CD14-positive monocyte (primary cell): ENCODE data around the gene UVSSA. TPM values are rescaled to one million over a fixed set of nuclear protein-coding genes. Genes with fewer than 3 reads are reported as not detected.
A peak's percentile ranks its signal among the peaks of the same experiment; 100 is the strongest.

Experiments used
- DNase-seq, 3 donors: peaks; one replicate each; pipeline ENCODE4 v3.0.0-alpha.2; 2011 to 2022
- H2AFZ ChIP-seq: 2 replicates; pipeline ENCODE4 v1.6.0; 2012; ENCODE audit warnings: mild to moderate bottlenecking, low read depth, low read length, inconsistent platforms; ENCODE audit not compliant: insufficient read depth, poor library complexity, severe bottlenecking
- H3K27ac ChIP-seq, 2 donors: 1 replicate in 1 of 2; 2 replicates in 1 of 2; pipeline ENCODE4 v1.5.1; 2012 to 2013; ENCODE audit warnings: low read length in 2 of 2, control low read depth in 1 of 2, inconsistent platforms in 1 of 2, low read depth in 1 of 2, mild to moderate bottlenecking in 1 of 2
- H3K27me3 ChIP-seq, 2 donors: one replicate each; pipeline versions ENCODE4 v1.6.0 to v1.6.1; 2011 to 2013; ENCODE audit warnings: low read length in 2 of 2; ENCODE audit not compliant: control insufficient read depth in 2 of 2, insufficient read depth in 2 of 2
- H3K36me3 ChIP-seq, 2 donors: replicated peaks in 1 of 2; 1 replicate in 1 of 2; 2 replicates in 1 of 2; pipeline versions ENCODE4 v1.5.1 to v1.6.1; 2012 to 2013; ENCODE audit warnings: low read length in 2 of 2, control low read depth in 1 of 2, inconsistent platforms in 1 of 2, mild to moderate bottlenecking in 1 of 2; ENCODE audit not compliant: insufficient read depth in 2 of 2, control insufficient read depth in 1 of 2
- H3K4me1 ChIP-seq, 2 donors: 1 replicate in 1 of 2; 2 replicates in 1 of 2; pipeline versions ENCODE4 v1.5.1 to v1.6.1; 2012 to 2013; ENCODE audit warnings: low read length in 2 of 2, control low read depth in 1 of 2, inconsistent platforms in 1 of 2, mild to moderate bottlenecking in 1 of 2, moderate library complexity in 1 of 2; ENCODE audit not compliant: insufficient read depth in 2 of 2, control insufficient read depth in 1 of 2
- H3K4me2 ChIP-seq: replicated peaks from 2 replicates; pipeline ENCODE3; 2012; ENCODE audit warnings: low read length, moderate library complexity, mild to moderate bottlenecking; ENCODE audit not compliant: poor library complexity, severe bottlenecking; ENCODE audit errors: extremely low read depth
- H3K4me3 ChIP-seq, 3 experiments: fragments of 200-600 bp in 1 of 3; sonication (generic) in 1 of 3; replicated peaks in 1 of 3; 1 replicate in 2 of 3; 2 replicates in 1 of 3; pipeline ENCODE4 v1.5.1; 2011 to 2013; ENCODE audit warnings: low read length in 3 of 3, mild to moderate bottlenecking in 3 of 3, control low read depth in 2 of 3, low read depth in 2 of 3, inconsistent platforms in 1 of 3, moderate library complexity in 1 of 3
- H3K79me2 ChIP-seq: 2 replicates; pipeline ENCODE4 v1.6.0; 2012; ENCODE audit warnings: mild to moderate bottlenecking, control low read depth, inconsistent platforms, low read length, moderate library complexity; ENCODE audit not compliant: insufficient read depth
- H3K9ac ChIP-seq: 2 replicates; pipeline ENCODE4 v1.6.0; 2017; ENCODE audit warnings: low read length, mild to moderate bottlenecking; ENCODE audit not compliant: insufficient read depth, poor library complexity, severe bottlenecking
- H3K9me3 ChIP-seq, 2 donors: replicated peaks in 1 of 2; 1 replicate in 1 of 2; 2 replicates in 1 of 2; pipeline versions ENCODE4 v1.5.1 to v1.6.1; 2012 to 2013; ENCODE audit warnings: low read length in 2 of 2, control low read depth in 1 of 2; ENCODE audit not compliant: control insufficient read depth in 1 of 2, insufficient read depth in 1 of 2
- H4K20me1 ChIP-seq: 2 replicates; pipeline ENCODE4 v1.6.0; 2012; ENCODE audit warnings: mild to moderate bottlenecking, low read length, control low read depth, moderate library complexity; ENCODE audit not compliant: insufficient read depth
- H3K27ac Mint-ChIP-seq, 7 donors: one replicate each; pipeline ENCODE4 v1.8.0; 2020; ENCODE audit warnings: mild to moderate bottlenecking in 7 of 7, mixed read lengths in 7 of 7, moderate library complexity in 6 of 7, inconsistent platforms in 2 of 7
- H3K27me3 Mint-ChIP-seq, 3 donors: one replicate each; pipeline ENCODE4 v1.8.0; 2021 to 2022; ENCODE audit warnings: low read depth in 3 of 3, mild to moderate bottlenecking in 3 of 3, mixed read lengths in 3 of 3, moderate library complexity in 3 of 3, inconsistent platforms in 1 of 3
- H3K36me3 Mint-ChIP-seq, 2 donors: one replicate each; pipeline ENCODE4 v1.8.0; 2020; ENCODE audit warnings: mixed read lengths in 2 of 2, inconsistent platforms in 1 of 2, mild to moderate bottlenecking in 1 of 2
- H3K4me1 Mint-ChIP-seq: one replicate; pipeline ENCODE4 v1.8.0; 2020; ENCODE audit warnings: mild to moderate bottlenecking, mixed read lengths
- H3K4me3 Mint-ChIP-seq, 2 donors: one replicate each; pipeline ENCODE4 v1.8.0; 2020; ENCODE audit warnings: mild to moderate bottlenecking in 2 of 2, mixed read lengths in 2 of 2, moderate library complexity in 1 of 2
- H3K9me3 Mint-ChIP-seq, 7 donors: one replicate each; pipeline ENCODE4 v1.8.0; 2020 to 2022; ENCODE audit warnings: mixed read lengths in 7 of 7, mild to moderate bottlenecking in 6 of 7, moderate library complexity in 6 of 7, inconsistent platforms in 2 of 7
- WGBS: methylation state at CpG from one replicate; pipeline ENCODE4 v1.1.5; 2013; ENCODE audit warnings: missing lambda C conversion rate; ENCODE audit not compliant: insufficient coverage; 5-methylcytosine and 5-hydroxymethylcytosine counted together
- intact Hi-C, 2 donors: fragments of 100-400 bp; cut with micrococcal nuclease; formaldehyde crosslinking; loops; one replicate each; pipeline versions ENCODE4 v1.15.0 to v1.15.1; 2023
- polyA plus RNA-seq, 3 donors: library from polyadenylated mRNA; depleted of rRNA in 1 of 3; unstranded in 2 of 3; stranded (reverse) in 1 of 3; fragments of 300-500 nt in 2 of 3; fragments of >200 nt in 1 of 3; fragmentation: Illumina TruSeq in 2 of 3; gene quantifications; 1 replicate in 2 of 3; 2 replicates in 1 of 3; pipeline ENCODE4 v1.2.3, GENCODE V29; 2012 to 2021
- TF ChIP-seq, protein P1 (sequence below): fragments of 200-600 bp; IDR thresholded peaks from one replicate; pipeline ENCODE4 v1.8.0; 2022; ENCODE audit warnings: antibody characterized with exemption, mild to moderate bottlenecking

Gene UVSSA
- polyA plus RNA-seq, 3 donors = 2.6 to 54.0 (median 4.8) TPM

DNA sequence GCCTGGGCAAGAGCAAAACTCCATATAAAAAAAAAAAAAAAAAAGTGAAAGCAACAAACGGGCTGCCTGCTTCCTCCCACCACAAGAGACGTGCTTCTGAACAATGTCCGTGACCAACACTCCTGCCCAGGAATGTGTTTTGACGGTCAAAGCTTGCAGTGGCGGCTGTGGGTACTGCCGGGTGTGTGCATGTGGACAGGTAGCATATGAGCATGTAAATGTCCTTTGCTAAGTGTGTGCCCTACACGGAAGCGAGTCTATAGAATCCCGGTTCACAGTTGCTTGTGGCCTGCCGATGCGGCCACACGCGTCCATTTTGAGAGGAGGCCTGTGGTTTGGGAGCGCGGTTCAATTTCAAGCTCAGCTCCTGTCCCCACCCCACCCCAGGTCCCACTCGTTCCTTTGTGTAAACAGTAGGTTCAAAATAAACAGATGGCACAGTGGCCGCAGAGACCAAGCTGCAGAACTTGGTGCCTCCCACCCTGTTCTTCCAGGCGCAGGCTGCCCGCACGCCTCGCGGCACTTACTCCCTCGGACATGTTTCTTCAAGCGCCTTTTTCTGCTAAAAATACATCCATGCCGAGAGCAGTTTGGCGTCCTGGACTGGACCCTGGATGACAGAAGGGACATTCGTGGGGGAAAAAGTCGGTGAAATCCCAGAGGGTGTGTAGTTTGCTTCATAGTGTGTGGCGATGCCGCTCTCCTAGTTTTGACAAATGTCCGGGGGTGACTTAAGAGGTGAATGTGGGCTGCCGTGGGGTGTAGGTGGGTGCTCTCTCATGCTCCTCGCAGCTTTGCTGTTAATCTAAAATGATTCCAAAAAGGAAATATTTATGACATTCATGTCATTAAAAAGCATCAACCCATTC is 70.7 kb downstream of the UVSSA start:
- Histone ChIP-seq H3K27me3 (peaks cover 0 to 29% of the 10 kb centered on the region in 2 donors), H3K79me2 (no peaks in the 10 kb centered on the region), H2AFZ (no peak overlapping the region), H3K36me3 (no peaks in the 10 kb centered on the region), H3K4me1 (no peaks in the 10 kb centered on the region), H3K4me3 (no peak overlapping the region), H4K20me1 (no peaks in the 10 kb centered on the region), H3K9me3 (peaks cover 0 to 6% of the 10 kb centered on the region in 2 donors), H3K9ac (no peak overlapping the region), H3K27ac (no peak overlapping the region), H3K4me2 (no peak overlapping the region)
- Mint-ChIP-seq H3K36me3 (no peaks in the 10 kb centered on the region), H3K27ac (no peak overlapping the region), H3K4me3 (no peak overlapping the region), H3K27me3 (peaks cover 51 to 62% (median 53%) of the 10 kb centered on the region in 3 donors), H3K4me1 (no peaks in the 10 kb centered on the region), H3K9me3 (peaks cover 0 to 15% (median 7%) of the 10 kb centered on the region in 7 donors)
- TF ChIP-seq, protein P1, sequence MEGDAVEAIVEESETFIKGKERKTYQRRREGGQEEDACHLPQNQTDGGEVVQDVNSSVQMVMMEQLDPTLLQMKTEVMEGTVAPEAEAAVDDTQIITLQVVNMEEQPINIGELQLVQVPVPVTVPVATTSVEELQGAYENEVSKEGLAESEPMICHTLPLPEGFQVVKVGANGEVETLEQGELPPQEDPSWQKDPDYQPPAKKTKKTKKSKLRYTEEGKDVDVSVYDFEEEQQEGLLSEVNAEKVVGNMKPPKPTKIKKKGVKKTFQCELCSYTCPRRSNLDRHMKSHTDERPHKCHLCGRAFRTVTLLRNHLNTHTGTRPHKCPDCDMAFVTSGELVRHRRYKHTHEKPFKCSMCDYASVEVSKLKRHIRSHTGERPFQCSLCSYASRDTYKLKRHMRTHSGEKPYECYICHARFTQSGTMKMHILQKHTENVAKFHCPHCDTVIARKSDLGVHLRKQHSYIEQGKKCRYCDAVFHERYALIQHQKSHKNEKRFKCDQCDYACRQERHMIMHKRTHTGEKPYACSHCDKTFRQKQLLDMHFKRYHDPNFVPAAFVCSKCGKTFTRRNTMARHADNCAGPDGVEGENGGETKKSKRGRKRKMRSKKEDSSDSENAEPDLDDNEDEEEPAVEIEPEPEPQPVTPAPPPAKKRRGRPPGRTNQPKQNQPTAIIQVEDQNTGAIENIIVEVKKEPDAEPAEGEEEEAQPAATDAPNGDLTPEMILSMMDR = no peak
- intact Hi-C loops = no loop called here
- WGBS = 75% methylated on average over 13 of the region's 33 CpGs
- peak in 1 of 3 donors; percentile 0 for DNase-seq

DNA sequence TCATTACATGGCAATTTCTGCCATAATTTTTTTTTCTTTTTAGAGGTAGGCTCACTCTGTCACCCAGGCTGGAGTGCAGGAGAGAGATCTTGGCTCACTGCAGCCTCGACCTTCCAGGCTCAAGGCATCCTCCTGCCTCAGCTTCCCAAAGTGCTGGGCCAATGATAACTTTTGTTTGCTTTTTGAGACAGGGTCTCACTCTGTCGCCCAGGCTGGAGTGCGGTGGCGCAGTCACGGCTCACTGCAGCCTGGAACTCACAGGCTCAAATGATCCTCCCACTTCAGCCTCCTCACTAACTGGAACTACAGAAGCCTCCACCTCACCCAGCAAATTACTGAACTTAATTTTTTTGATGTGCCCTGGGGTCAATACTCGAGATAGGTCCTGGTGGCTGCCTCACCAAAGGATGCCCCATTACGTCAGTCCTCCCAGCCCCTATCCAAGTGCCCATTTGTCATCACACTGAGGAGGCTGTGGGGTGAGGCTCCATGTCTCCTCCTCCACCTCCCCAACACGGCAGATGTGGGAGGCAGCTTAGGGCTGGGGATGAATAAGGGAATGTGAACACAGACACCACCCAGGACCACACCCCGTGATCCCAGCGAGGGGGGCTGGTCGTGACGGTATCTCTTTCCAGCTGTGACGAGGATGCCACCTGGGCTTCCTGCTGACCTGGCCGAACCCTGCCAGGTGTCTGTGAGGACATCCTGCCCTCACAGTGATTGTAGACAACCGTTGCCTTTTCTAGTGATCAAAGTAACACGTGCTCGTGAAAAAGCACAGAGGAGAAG is 71.7 kb downstream of the UVSSA start:
- intact Hi-C loops = no loop called here
- Mint-ChIP-seq H3K4me3 (no peak overlapping the region), H3K9me3 (peaks cover 0 to 12% (median 4%) of the 10 kb centered on the region in 7 donors), H3K27ac (no peak overlapping the region), H3K27me3 (peaks cover 42 to 54% (median 47%) of the 10 kb centered on the region in 3 donors), H3K36me3 (no peaks in the 10 kb centered on the region), H3K4me1 (no peaks in the 10 kb centered on the region)
- peak in 1 of 3 donors; percentile 0 for DNase-seq
- TF ChIP-seq, protein P1 = no peak
- no peak overlapping the region for H2AFZ ChIP-seq
- H3K79me2 ChIP-seq = no peaks in the 10 kb centered on the region
- 74% methylated on average over 14 of the region's 17 CpGs for WGBS
- peaks cover 0 to 3% of the 10 kb centered on the region in 2 donors for H3K9me3 ChIP-seq
- no peaks in the 10 kb centered on the region for H3K36me3 ChIP-seq
- H3K4me1 ChIP-seq = no peaks in the 10 kb centered on the region
- no peak overlapping the region for H3K27ac ChIP-seq
- no peak overlapping the region for H3K4me2 ChIP-seq
- H3K4me3 ChIP-seq = no peak overlapping the region
- H3K27me3 ChIP-seq = peaks cover 0 to 20% of the 10 kb centered on the region in 2 donors
- no peaks in the 10 kb centered on the region for H4K20me1 ChIP-seq
- H3K9ac ChIP-seq = no peak overlapping the region
